K562 (cell line): ENCODE data around the gene SHISA5. TPM values are rescaled to one million over a fixed set of nuclear protein-coding genes. Genes with fewer than 3 reads are reported as not detected.

Experiments
- HMGXB4 ChIP-seq: sonication (generic); formaldehyde crosslinking; IDR thresholded peaks from 2 replicates; pipeline ENCODE4 v1.8.1; 2023; ENCODE audit warnings: mild to moderate bottlenecking, missing genetic modification reagents
- HNRNPH1 ChIP-seq: fragments of 200-400 bp; formaldehyde crosslinking; optimal IDR thresholded peaks from 2 replicates; pipeline ENCODE3; 2017; ENCODE audit warnings: low read depth, mild to moderate bottlenecking, low read length, moderate library complexity
- HNRNPK ChIP-seq: fragments of 200-400 bp; formaldehyde crosslinking; IDR thresholded peaks from one replicate; pipeline ENCODE4 v1.6.1; 2018; ENCODE audit warnings: mild to moderate bottlenecking, low read depth, low read length; ENCODE audit not compliant: poor library complexity, severe bottlenecking
- HNRNPLL ChIP-seq: fragments of 200-400 bp; formaldehyde crosslinking; IDR thresholded peaks from 2 replicates; pipeline ENCODE4 v1.6.1; 2017; ENCODE audit warnings: low read length, low read depth, mild to moderate bottlenecking; ENCODE audit not compliant: poor library complexity, severe bottlenecking
- MTA1 ChIP-seq: fragments of 450-650 bp; IDR thresholded peaks from 2 replicates; pipeline ENCODE4 v1.6.1; 2017; ENCODE audit warnings: borderline replicate concordance
- NEUROD1 ChIP-seq: fragments of 150-350 bp; IDR thresholded peaks from 2 replicates; pipeline ENCODE4 v1.6.1; 2014; ENCODE audit warnings: borderline replicate concordance, low read length, low read depth; ENCODE audit not compliant: partially characterized antibody
- ZBTB49 ChIP-seq: sonication (generic); formaldehyde crosslinking; IDR thresholded peaks from 2 replicates; pipeline ENCODE4 v1.8.0; 2022; ENCODE audit warnings: missing genetic modification reagents, mild to moderate bottlenecking, borderline replicate concordance
- ZNF511 ChIP-seq: sonication (generic); formaldehyde crosslinking; IDR thresholded peaks from 2 replicates; pipeline ENCODE4 v1.8.0; 2022; ENCODE audit warnings: mild to moderate bottlenecking, missing genetic modification reagents
- polyA plus RNA-seq, 8 experiments: library from polyadenylated mRNA; depleted of rRNA in 4 of 8; stranded (reverse) in 5 of 8; unstranded in 3 of 8; fragments of >200 nt; fragmentation: Nextera tagmentation in 2 of 8; fragmentation: Illumina TruSeq in 1 of 8; extraction: Ambion mirVana in 2 of 8; extraction: Trizol in 1 of 8; gene quantifications; 2 replicates each; pipeline versions ENCODE4 v1.2.1 to v1.2.3, GENCODE V29; 2011 to 2014; ENCODE audit warnings: inconsistent platforms in 1 of 8, missing spikeins in 1 of 8
- total RNA-seq, 7 experiments: library from RNA; depleted of rRNA in 6 of 7; stranded (reverse); fragments of >200 nt in 6 of 7; fragmentation: Illumina TruSeq in 2 of 7; extraction: Trizol in 2 of 7; gene quantifications; 2 replicates each; pipeline versions ENCODE4 v1.2.1 to v1.2.3, GENCODE V29; 2011 to 2021; ENCODE audit warnings: low replicate concordance in 1 of 7
- TF ChIP-seq, protein P1 (sequence below), 2 experiments: fragments of 450-650 bp in 1 of 2; sonication (generic) in 1 of 2; formaldehyde crosslinking in 1 of 2; IDR thresholded peaks; 2 replicates each; pipeline versions ENCODE4 v1.7.1 to v1.9.0; 2016 to 2022; ENCODE audit warnings: inconsistent platforms in 1 of 2, mild to moderate bottlenecking in 1 of 2, missing genetic modification reagents in 1 of 2

Gene SHISA5
- total and polyA plus RNA-seq, 9 of the 15 experiments (the other 6 are each of a cell fraction or from before 2014, with no cell fraction given), result 8.4 to 85.8 (median 56.1) TPM

DNA sequence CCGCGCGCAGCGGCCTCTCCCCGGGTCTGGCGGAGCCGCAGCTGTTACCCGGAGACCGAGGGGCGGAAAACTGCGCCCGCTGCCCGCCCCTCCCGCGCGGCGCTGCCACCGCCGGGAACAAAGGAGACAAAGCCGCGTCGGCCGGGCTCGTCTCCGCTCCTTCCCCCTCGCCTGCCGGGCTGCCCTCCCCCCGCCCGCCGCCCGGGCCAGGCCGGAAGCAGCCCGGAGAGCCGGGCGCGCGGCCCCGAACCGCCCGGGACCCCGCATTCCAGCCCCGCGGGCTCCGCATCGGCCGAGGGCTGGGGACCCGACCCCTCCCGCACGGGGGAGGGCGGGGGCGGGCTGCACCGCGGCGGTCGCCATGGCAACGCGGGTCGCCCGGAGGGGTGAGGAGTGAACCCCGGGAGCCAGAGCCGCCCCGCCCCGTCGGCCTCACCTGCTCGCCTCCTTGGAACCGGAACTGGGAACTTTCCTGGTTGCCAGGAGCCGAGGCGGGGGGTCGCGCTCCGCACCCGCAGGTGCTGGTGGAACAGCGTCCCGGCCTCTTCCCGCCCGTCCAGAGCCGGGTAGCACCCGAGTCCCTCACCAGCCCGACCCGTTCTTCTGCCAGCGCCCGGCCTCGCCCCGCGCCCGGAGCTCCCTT lies 74.5 kb downstream of the SHISA5 start (continued):
- TF ChIP-seq ZBTB49 (CRISPR knock-in tag) (no peak), MTA1 (no peak), HNRNPH1 (no peak), HNRNPK (no peak), NEUROD1 (no peak), ZNF511 (CRISPR knock-in tag) (no peak), HNRNPLL (no peak), HMGXB4 (CRISPR knock-in tag) (no peak)
- TF ChIP-seq, protein P1, sequence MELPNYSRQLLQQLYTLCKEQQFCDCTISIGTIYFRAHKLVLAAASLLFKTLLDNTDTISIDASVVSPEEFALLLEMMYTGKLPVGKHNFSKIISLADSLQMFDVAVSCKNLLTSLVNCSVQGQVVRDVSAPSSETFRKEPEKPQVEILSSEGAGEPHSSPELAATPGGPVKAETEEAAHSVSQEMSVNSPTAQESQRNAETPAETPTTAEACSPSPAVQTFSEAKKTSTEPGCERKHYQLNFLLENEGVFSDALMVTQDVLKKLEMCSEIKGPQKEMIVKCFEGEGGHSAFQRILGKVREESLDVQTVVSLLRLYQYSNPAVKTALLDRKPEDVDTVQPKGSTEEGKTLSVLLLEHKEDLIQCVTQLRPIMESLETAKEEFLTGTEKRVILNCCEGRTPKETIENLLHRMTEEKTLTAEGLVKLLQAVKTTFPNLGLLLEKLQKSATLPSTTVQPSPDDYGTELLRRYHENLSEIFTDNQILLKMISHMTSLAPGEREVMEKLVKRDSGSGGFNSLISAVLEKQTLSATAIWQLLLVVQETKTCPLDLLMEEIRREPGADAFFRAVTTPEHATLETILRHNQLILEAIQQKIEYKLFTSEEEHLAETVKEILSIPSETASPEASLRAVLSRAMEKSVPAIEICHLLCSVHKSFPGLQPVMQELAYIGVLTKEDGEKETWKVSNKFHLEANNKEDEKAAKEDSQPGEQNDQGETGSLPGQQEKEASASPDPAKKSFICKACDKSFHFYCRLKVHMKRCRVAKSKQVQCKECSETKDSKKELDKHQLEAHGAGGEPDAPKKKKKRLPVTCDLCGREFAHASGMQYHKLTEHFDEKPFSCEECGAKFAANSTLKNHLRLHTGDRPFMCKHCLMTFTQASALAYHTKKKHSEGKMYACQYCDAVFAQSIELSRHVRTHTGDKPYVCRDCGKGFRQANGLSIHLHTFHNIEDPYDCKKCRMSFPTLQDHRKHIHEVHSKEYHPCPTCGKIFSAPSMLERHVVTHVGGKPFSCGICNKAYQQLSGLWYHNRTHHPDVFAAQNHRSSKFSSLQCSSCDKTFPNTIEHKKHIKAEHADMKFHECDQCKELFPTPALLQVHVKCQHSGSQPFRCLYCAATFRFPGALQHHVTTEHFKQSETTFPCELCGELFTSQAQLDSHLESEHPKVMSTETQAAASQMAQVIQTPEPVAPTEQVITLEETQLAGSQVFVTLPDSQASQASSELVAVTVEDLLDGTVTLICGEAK (IDR thresholded peaks at IDR 0.05), result 0 out of 2 replicates have a peak, but pooled peaks have one; percentile 45
- TF ChIP-seq, protein P1 (CRISPR knock-in tag; IDR thresholded peaks at IDR 0.05), result no peak
